HG03135 (cell line): ENCODE data around the gene THADA.
"Not testable (repeated sequence)": the region's sequence is repeated elsewhere in the genome, so short reads cannot be mapped to it uniquely, and the experiment has no call there.

Experiments
- ATAC-seq: cut with Tn5 transposase; IDR thresholded peaks from one replicate; pipeline ENCODE4 v1.9.1; 2021; ENCODE audit warnings: mild to moderate bottlenecking, moderate library complexity; ENCODE audit not compliant: unreplicated experiment

The THADA gene, protein sequence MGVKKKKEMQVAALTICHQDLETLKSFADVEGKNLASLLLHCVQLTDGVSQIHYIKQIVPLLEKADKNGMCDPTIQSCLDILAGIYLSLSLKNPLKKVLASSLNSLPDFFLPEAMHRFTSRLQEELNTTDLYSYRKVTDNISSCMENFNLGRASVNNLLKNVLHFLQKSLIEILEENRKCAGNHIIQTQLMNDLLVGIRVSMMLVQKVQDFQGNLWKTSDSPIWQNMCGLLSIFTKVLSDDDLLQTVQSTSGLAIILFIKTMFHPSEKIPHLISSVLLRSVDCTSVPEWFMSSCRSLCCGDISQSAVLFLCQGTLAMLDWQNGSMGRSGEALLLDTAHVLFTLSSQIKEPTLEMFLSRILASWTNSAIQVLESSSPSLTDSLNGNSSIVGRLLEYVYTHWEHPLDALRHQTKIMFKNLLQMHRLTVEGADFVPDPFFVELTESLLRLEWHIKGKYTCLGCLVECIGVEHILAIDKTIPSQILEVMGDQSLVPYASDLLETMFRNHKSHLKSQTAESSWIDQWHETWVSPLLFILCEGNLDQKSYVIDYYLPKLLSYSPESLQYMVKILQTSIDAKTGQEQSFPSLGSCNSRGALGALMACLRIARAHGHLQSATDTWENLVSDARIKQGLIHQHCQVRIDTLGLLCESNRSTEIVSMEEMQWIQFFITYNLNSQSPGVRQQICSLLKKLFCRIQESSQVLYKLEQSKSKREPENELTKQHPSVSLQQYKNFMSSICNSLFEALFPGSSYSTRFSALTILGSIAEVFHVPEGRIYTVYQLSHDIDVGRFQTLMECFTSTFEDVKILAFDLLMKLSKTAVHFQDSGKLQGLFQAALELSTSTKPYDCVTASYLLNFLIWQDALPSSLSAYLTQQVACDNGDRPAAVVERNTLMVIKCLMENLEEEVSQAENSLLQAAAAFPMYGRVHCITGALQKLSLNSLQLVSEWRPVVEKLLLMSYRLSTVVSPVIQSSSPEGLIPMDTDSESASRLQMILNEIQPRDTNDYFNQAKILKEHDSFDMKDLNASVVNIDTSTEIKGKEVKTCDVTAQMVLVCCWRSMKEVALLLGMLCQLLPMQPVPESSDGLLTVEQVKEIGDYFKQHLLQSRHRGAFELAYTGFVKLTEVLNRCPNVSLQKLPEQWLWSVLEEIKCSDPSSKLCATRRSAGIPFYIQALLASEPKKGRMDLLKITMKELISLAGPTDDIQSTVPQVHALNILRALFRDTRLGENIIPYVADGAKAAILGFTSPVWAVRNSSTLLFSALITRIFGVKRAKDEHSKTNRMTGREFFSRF (N-terminal part only)

GRCh38 chr2:43595603-43596412, at the start of gene THADA:
THADA (minus strand) TSS chr2:43596038; CDS start chr2:43592392, 3,646 bp downstream.
- peak; percentile 97 for ATAC-seq

DNA sequence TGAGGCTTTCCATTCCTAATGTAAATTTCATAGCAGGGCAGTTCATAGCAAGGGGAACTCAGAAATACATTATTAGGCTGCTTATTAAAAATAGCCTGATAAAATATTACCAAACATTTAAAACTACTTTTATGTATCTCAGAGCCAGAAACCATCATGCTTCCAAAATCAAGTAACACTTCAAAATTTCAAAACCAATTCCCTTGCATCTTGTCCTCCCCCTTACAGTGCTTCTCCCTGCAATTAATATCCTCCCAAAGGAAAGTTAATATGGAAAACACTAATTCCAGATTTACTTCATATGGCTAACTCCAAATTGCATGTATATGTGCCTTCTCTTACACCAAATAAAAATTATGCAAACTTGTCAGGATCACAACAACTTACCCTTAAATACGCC, 47.8 kb upstream of the THADA start:
- ATAC-seq = no peak

GRCh38 chr2:43642363-43642762, 46.5 kb upstream of the THADA start:
- no peak for ATAC-seq

DNA sequence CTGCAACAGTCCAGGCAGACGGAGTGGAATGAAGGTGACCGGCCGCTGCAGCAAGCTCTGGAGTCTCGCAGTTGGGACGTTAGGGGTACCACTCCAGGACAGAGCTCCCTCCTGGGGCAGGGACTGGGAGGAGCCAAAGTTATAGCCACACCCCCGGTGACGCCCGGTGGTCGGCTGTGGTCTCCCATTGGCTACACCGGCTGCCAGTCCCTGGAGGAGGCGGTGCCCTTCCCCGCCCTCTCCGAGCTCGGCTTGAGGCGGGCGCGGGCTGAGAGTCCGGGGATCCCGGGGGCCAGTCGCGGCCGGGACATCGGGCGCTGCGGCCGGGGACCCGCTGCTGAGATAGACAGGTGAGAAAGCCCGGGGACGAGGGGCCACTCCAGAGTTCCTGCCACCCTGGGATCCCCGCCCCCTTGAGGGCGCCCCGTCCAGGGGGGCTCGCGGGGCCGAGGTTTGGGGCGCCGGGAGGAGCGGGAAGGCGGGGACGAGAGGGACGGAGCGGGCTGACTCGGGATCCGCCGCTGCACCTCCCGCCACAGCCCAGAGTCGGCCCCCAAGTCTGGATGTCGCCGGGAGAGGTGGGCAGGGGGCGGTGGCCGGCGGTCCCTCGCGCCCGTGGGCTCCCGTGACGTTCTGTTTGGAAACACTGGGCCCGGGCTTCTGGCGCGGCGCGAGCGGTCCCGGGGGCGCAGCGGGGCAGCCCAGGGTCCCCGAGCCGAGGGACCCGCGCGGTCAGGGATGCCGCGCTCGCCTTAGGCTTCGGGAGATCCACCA, 41.4 kb upstream of the THADA start, which contains the start of gene PLEKHH2:
Gene PLEKHH2, plus strand, starts transcription at position 231 of the 774 bp plus-strand sequence. CDS start 7,414 bp downstream, outside the sequence.
- ATAC-seq = peak; percentile 100

GRCh38 chr2:43636621-43637020, 40.8 kb upstream of the THADA start:
- no peak for ATAC-seq

- not testable (repeated sequence) for ATAC-seq
Observed at GRCh38 chr2:43636153-43636552, 40.3 kb upstream of the THADA start.

GRCh38 chr2:43634604-43635306, 38.9 kb upstream of the THADA start:
- no peak for ATAC-seq

DNA sequence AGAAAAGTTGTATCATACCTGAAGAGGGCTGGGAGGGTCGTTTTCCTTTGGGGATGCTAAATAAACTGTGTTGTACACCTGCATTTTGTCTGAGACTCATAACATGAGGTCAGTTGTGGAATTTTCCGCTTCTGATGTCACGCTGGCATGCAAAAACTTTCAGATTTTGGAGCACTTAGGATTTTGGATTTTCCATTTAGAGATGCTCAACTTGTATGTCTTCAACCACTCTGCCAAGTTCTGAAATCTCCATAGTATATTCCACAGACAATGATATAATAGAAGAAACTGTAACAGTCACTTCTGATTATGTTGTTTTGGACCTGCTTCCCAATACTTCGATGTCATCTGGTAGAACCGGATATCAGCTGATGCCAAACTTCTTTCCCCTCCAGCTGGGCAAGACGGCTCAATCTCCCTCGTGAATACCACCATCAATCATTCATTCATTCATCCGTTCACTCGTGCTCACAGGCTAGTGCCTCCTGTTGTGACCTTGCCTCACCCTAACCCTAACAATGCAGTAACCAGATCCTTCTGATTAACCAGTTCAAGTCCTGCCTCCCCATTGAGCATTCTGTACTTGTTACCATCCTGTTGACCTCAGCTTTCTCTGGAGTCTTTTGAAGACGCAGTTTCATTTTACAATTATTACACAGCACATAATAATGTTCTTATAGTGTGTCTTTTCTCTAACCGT, 35.9 kb upstream of the THADA start:
- ATAC-seq = no peak

- ATAC-seq = no peak
Observed at GRCh38 chr2:43622931-43623451, 27.2 kb upstream of the THADA start.

DNA sequence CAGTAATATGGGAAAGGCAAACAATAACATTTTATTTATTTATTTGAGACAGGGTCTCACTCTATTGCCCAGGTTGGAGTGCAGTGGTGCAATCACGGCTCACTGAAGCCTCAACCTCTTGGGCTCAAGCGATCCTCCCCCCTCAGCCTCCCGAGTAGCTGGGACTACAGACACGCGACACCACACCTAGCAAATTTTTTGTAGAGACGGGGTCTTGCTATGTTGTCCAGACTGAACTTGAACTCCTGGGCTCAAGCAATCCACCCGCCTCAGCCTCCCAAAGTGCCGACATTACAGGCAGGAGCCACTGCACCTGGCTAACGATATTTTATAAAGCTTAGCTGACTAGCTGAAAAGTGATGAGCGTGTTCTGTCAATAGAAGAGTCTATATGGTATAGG, 23.7 kb upstream of the THADA start:
- no peak for ATAC-seq

DNA sequence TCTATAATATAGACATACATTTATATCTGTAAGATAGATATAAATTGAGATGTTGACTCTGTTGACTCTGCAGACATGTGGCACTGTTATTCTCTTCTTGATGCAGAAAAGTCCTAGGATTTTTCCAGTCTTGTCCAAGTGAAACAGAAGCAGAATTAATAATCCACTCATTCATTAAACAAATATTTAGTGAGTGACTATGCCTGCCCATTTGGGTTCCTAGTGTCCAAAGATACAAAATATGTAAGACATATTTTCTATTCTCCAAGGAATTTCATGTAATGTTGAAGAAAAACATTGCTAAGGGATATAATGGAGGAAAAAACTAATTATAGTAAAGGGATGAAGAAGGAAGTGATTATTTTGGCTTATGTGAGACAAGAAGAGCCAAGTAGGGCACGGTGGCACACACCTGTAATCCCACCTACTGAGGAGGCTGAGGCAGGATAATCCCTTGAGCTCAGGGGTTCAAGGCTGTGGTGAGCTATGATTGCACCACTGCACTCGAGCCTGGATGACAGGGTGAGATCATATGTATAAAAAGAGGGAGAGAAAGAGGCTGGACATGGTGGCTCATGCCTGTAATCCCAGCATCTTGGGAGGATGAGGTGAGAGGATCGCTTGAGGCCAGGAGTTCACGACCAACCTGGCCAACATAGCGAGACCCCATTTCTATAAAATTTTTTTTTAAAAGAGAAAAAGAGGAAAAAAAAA, 21.3 kb upstream of the THADA start:
- ATAC-seq = no peak

- no peak for ATAC-seq
Observed at GRCh38 chr2:43612944-43613343, 17.1 kb upstream of the THADA start.

- peak; percentile 81 for ATAC-seq
Observed at GRCh38 chr2:43611987-43612894, 16.4 kb upstream of the THADA start.

DNA sequence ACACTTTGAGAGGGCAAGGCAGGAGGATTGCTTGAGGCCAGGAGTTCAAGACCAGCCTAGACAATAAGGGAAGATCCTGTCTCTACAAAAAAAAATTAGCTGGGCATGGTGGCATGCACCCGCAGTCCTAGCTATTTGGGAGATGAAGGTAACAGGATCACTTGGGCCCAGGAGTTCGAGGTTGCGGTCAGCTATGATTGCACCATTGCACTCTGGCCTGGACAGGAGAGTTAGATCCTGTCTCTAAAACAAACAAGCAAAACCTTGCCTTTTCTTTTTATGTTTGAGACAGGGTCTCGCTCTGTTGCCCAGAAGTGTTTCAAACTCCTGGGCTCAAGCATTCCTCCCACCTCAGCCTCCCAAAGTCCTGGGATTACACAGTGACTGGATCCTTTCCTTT, 14.5 kb upstream of the THADA start:
- ATAC-seq = no peak

DNA sequence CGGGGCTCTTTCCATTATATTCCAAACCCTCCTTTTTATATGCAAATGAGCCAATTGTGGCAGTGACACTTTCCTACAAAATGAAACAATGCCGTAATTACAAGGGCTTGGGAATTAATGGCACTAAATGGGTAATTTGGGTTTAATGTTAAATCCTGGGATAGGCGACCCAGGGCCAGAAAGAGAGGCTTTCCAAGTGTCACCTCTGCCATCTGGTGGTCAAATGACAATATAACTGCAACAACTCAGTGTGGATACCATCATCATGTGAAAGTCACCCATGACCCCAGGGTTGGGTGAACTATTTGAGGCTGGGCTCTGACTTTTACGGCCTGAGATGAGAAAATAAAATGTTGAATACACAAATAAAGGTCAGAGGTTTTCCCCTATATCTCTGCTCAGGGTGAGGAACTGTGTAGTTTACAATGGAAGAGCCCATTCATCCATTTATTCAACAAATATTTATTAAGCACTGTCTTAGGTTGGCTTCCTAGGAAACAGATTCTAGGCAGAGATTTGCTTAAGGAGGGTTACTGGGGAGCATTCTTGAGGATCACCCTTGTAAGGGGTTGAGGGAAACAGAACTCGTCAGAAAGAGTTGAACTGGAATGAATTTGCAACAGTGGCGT, 13.6 kb upstream of the THADA start:
- ATAC-seq = no peak

DNA sequence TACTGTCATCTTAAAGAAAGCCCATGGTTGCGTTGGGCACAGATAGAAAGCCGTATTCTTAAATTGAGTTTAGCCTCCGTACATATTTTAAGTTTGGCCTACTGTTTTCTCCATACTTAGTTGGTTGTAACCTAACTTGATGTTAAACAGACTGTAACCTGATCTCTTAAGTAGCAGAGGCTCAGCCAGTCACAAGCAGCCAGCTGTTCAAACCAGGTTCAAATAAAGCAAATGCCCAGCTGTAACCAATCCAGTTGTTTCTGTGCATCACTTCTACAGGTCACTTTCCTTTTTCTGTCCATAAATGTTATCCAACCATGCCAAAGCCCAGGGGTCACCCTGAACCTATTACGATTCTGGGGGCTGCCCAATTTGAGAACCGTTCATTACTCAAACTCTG, 10.0 kb upstream of the THADA start:
- no peak for ATAC-seq
